Gastroesophageal sphincter (tissue), 4 donors: ENCODE measurements around the gene NFATC3. TPM values are rescaled to one million over a fixed set of nuclear protein-coding genes. Genes with fewer than 3 reads are reported as not detected.

Source experiments
- ATAC-seq: fragments of 150-250 bp; one replicate; pipeline ENCODE4 v1.9.1; 2016; ENCODE audit warnings: mild to moderate bottlenecking, moderate library complexity
- H3K27ac ChIP-seq, 4 donors: fragments of 200-600 bp; sonication (generic) in 3 of 4; 1 replicate in 3 of 4; 2 replicates in 1 of 4; pipeline ENCODE4 v1.5.1; 2016 to 2019
- H3K27me3 ChIP-seq: fragments of 200-600 bp; sonication (generic); one replicate; pipeline ENCODE4 v1.5.1; 2019
- H3K36me3 ChIP-seq, 2 donors: fragments of 200-600 bp; sonication (generic); one replicate each; pipeline ENCODE4 v1.5.1; 2019; ENCODE audit warnings: control low read depth in 1 of 2
- H3K4me1 ChIP-seq, 3 donors: fragments of 200-600 bp; sonication (generic); 1 replicate in 2 of 3; 2 replicates in 1 of 3; pipeline ENCODE4 v1.5.1; 2016 to 2019; ENCODE audit warnings: control low read depth in 2 of 3
- H3K4me3 ChIP-seq, 2 donors: fragments of 200-600 bp; sonication (generic); one replicate each; pipeline ENCODE4 v1.5.1; 2019; ENCODE audit warnings: mild to moderate bottlenecking in 1 of 2, moderate library complexity in 1 of 2
- H3K9me3 ChIP-seq, 3 donors: fragments of 200-600 bp; sonication (generic); one replicate each; pipeline ENCODE4 v1.5.1; 2017 to 2019; ENCODE audit warnings: control low read depth in 2 of 3
- CTCF ChIP-seq, 4 experiments: fragments of 200-600 bp in 2 of 4; fragments of 450-650 bp in 2 of 4; sonication (generic) in 1 of 4; IDR thresholded peaks; one replicate each; pipeline ENCODE4 v1.5.1; 2017 to 2019; ENCODE audit warnings: antibody characterized with exemption in 4 of 4, mild to moderate bottlenecking in 2 of 4, moderate library complexity in 2 of 4
- EP300 ChIP-seq: sonication (generic); formaldehyde crosslinking; IDR thresholded peaks from one replicate; pipeline ENCODE4 v1.6.1; 2017; ENCODE audit warnings: antibody characterized with exemption, mild to moderate bottlenecking
- POLR2A ChIP-seq, 2 donors: fragments of 450-650 bp; IDR thresholded peaks; one replicate each; pipeline ENCODE4 v1.6.1; 2017; ENCODE audit warnings: antibody characterized with exemption in 2 of 2, mild to moderate bottlenecking in 2 of 2, moderate library complexity in 1 of 2
- POLR2AphosphoS5 ChIP-seq: sonication (generic); formaldehyde crosslinking; IDR thresholded peaks from one replicate; pipeline ENCODE4 v1.6.1; 2017; ENCODE audit warnings: antibody characterized with exemption
- WGBS, 2 donors: methylation state at CpG; one replicate each; pipeline ENCODE4 v1.1.5; 2018; ENCODE audit warnings: low coverage in 1 of 2; 5-methylcytosine and 5-hydroxymethylcytosine counted together
- total RNA-seq, 4 donors: library from RNA; depleted of rRNA; stranded (reverse); fragments of >200 nt; gene quantifications; one replicate each; pipeline ENCODE4 v1.1.0, GENCODE V29; 2016

Gene NFATC3
- total RNA-seq, 4 donors from 2014 or later: 42.4 to 50.6 (median 49.3) TPM

DNA sequence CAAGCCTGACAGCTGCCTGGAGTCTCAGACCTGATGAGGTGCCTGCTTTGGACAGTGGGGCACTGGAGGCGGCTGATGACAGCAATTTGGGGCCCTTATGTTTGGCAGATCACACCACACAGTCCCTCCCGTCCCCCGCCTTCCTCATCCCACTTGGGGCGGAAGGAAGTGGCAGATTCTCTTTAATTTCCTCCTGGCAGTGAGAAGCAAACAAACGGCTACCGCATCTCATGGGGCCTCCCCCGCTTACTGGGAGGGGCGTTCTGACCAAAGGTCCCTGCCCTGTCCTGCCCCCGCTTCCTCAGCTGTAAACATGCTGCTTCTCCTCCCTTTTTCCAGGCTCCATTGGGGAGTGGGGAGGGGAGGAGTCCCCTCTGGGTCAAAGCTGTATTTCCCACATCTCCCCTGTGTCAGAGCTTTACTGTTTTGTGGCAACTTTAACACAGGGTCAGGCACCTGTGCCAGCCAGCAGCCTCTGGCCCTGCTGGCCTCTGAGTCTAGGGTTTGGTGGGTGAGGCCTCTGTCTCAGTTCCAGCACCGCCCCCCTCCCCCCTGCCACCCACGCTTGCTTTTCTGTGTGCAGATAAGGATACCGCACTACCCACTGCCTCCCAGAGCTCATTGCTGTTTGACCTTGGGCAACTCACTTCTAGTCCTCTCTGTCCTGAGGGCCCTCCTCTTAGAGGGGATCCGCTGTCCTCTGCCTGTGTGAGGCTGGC is 5.4 kb upstream of the NFATC3 start:
- peak in 1 of 2 donors; percentile 8 for TF ChIP-seq POLR2A (IDR thresholded peaks at IDR 0.05)
- no peak for TF ChIP-seq EP300
- no peak for TF ChIP-seq POLR2AphosphoS5
- Histone ChIP-seq H3K4me1 (peaks cover 0 to 59% (median 27%) of the 10 kb centered on the region in 3 donors), H3K27ac (peak overlapping the region in 3 of 4 donors; percentile 81 to 96 (median 83)), H3K27me3 (no peaks in the 10 kb centered on the region), H3K4me3 (no peak overlapping the region), H3K36me3 (peaks cover 0 to 48% of the 10 kb centered on the region in 2 donors), H3K9me3 (no peaks in the 10 kb centered on the region)
- 20 to 56% methylated on average over 4 to 7 of the region's 13 CpGs for WGBS, 2 donors
- ATAC-seq: peak; percentile 54

GRCh38 chr16:68081861-68082628 is 3.1 kb upstream of the NFATC3 start:
- Histone ChIP-seq H3K36me3 (peaks cover 0 to 25% of the 10 kb centered on the region in 2 donors), H3K4me1 (peaks cover 0 to 64% (median 27%) of the 10 kb centered on the region in 3 donors), H3K9me3 (no peaks in the 10 kb centered on the region), H3K4me3 (no peak overlapping the region), H3K27me3 (no peaks in the 10 kb centered on the region), H3K27ac (peak overlapping the region in 3 of 4 donors; percentile 95 to 99 (median 96))
- no peak for TF ChIP-seq POLR2A (IDR thresholded peaks at IDR 0.05)
- TF ChIP-seq CTCF (IDR thresholded peaks at IDR 0.05): no peak
- TF ChIP-seq POLR2AphosphoS5: no peak
- no peak for TF ChIP-seq EP300
- ATAC-seq: no peak

GRCh38 chr16:68082629-68083238 is 2.4 kb upstream of the NFATC3 start:
- no peak for TF ChIP-seq CTCF (IDR thresholded peaks at IDR 0.05)
- TF ChIP-seq EP300: no peak
- no peak for TF ChIP-seq POLR2A (IDR thresholded peaks at IDR 0.05)
- TF ChIP-seq POLR2AphosphoS5: no peak
- H3K27ac ChIP-seq: peak overlapping the region in 3 of 4 donors; percentile 95 to 99 (median 96)

DNA sequence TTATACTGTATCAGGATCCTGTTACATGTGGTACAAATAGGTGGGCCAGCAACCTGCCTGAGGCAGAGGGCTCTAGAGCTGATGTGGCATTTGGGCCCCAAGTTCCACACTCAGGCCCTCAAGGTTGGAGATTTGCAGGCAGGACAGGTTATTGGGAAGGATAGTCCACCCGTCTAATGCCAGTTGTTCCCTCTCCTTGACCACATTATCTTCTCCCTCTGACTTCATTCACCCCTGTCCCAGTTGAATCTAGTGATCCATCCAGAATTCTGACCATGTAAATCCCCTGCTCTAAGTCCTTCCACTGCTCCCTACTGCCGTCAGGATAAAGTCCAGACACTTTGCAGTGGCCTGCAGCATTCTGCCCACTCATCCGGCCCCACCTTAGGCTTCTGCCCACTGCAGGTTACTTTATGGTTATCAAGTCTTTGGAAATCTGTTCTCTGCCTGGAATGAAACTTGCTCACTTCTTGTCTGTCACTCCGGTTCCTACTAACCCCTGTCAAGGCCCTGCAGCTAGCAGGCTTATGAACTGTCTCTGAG is 1.9 kb upstream of the NFATC3 start:
- ATAC-seq: no peak
- TF ChIP-seq POLR2A (IDR thresholded peaks at IDR 0.05) (no peak), POLR2AphosphoS5 (no peak), EP300 (no peak), CTCF (IDR thresholded peaks at IDR 0.05) (no peak)
- no peak overlapping the region for H3K4me3 ChIP-seq
- H3K4me1 ChIP-seq: peaks cover 0 to 76% (median 32%) of the 10 kb centered on the region in 3 donors
- H3K27me3 ChIP-seq: no peaks in the 10 kb centered on the region
- 81 to 92% methylated on average over 3 to 4 of the region's 4 CpGs for WGBS, 2 donors
- no peaks in the 10 kb centered on the region for H3K9me3 ChIP-seq
- peak overlapping the region; percentile 95 to 99 (median 96) for H3K27ac ChIP-seq
- H3K36me3 ChIP-seq: peaks cover 0 to 12% of the 10 kb centered on the region in 2 donors

More at GRCh38 chr16:68082629-68083238, 2.4 kb upstream of the NFATC3 start:
- Histone ChIP-seq H3K4me3 (no peak overlapping the region), H3K36me3 (peaks cover 0 to 18% of the 10 kb centered on the region in 2 donors), H3K27me3 (no peaks in the 10 kb centered on the region), H3K9me3 (no peaks in the 10 kb centered on the region), H3K4me1 (peaks cover 0 to 71% (median 28%) of the 10 kb centered on the region in 3 donors)
- WGBS, 2 donors: no CpG with 5 or more reads among the region's 2 CpGs
- ATAC-seq: no peak
